HG03097 (cell line): ENCODE measurements around the gene NABP1.
A peak's percentile ranks its signal among the peaks of the same experiment; 100 is the strongest.

ENCODE experiments used
- ATAC-seq: cut with Tn5 transposase; IDR thresholded peaks from one replicate; pipeline ENCODE4 v1.9.1; 2021; ENCODE audit not compliant: unreplicated experiment, low FRiP score

NABP1 gene

GRCh38 chr2:191703079-191703725 lies 25.3 kb downstream of the NABP1 start:
- ATAC-seq = no peak

GRCh38 chr2:191705084-191705483 lies 27.1 kb downstream of the NABP1 start:
- ATAC-seq = no peak

GRCh38 chr2:191705701-191706100 lies 27.8 kb downstream of the NABP1 start:
- no peak for ATAC-seq

GRCh38 chr2:191706791-191707190 lies 28.9 kb downstream of the NABP1 start:
- ATAC-seq = no peak

GRCh38 chr2:191707542-191707941 lies 29.6 kb downstream of the NABP1 start:
- ATAC-seq = no peak

- no peak for ATAC-seq
Measured at GRCh38 chr2:191710411-191710900, 32.5 kb downstream of the NABP1 start.

- no peak for ATAC-seq
Measured at GRCh38 chr2:191711621-191712020, 33.7 kb downstream of the NABP1 start.

- ATAC-seq = no peak
Measured at GRCh38 chr2:191713837-191714236, 35.9 kb downstream of the NABP1 start.

- ATAC-seq = no peak
Measured at GRCh38 chr2:191714925-191715324, 37.0 kb downstream of the NABP1 start.

- ATAC-seq = no peak
Measured at GRCh38 chr2:191715471-191715870, 37.5 kb downstream of the NABP1 start.

GRCh38 chr2:191719261-191719660 lies 41.3 kb downstream of the NABP1 start:
- no peak for ATAC-seq

GRCh38 chr2:191719938-191720337 lies 42.0 kb downstream of the NABP1 start:
- no peak for ATAC-seq

GRCh38 chr2:191721331-191721730 lies 43.4 kb downstream of the NABP1 start:
- ATAC-seq = no peak

- peak; percentile 54 for ATAC-seq
Measured at GRCh38 chr2:191724015-191724414, 46.1 kb downstream of the NABP1 start.

GRCh38 chr2:191728750-191729624 lies 51.1 kb downstream of the NABP1 start:
- ATAC-seq = no peak

- ATAC-seq = no peak
Measured at GRCh38 chr2:191730263-191730662, 52.3 kb downstream of the NABP1 start.
